ENCODE results near the gene ZFAND3. TPM values are rescaled to one million over a fixed set of nuclear protein-coding genes. Genes with fewer than 3 reads are reported as not detected.

Gene ZFAND3
- total RNA-seq, 1 donor from 2014 or later = 89.6 TPM

DNA sequence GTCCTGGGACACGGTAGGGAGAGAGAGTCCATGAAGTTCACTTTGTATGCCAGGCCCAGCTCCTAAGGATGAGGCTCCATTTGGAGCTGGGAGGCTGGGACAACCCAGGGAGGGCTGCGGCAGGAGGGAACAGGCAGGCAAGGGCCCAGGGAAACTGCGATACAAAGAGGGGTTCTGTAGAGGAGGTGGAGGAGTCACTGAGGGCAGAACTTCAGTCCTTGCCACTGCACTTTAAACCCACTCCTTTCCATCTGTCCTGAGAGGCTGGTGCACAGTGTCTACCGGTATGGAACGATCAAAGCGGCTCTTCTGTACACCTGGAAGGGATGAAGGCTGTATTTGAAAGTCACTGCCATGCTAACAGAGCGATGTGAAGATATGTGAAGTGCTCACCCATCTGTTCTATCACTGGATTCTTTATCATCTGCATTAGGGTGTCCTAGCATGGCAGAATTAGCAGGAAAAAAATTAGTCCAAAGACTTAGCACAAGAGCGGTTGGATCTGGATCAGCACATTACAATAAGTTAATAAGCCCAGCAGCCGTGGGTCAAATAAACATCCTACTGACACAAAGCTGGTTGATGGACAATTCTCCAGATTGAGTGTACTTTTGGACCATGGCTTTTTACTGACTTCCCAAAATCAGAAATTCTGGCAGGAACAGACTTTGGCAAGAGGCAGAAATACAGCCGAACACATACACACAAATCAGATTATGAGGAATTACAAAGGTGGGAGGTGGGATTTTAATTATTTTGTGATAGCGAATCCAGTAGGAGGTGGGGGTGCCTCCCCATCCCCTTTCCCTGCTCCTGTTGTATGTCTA is 20.9 kb upstream of the ZFAND3 start:
- DNase-seq (ENCODE audit: low spot score) = no peak

GRCh38 chr6:37799263-37799644 is 20.3 kb upstream of the ZFAND3 start:
- no peak for DNase-seq (ENCODE audit: low spot score)

DNA sequence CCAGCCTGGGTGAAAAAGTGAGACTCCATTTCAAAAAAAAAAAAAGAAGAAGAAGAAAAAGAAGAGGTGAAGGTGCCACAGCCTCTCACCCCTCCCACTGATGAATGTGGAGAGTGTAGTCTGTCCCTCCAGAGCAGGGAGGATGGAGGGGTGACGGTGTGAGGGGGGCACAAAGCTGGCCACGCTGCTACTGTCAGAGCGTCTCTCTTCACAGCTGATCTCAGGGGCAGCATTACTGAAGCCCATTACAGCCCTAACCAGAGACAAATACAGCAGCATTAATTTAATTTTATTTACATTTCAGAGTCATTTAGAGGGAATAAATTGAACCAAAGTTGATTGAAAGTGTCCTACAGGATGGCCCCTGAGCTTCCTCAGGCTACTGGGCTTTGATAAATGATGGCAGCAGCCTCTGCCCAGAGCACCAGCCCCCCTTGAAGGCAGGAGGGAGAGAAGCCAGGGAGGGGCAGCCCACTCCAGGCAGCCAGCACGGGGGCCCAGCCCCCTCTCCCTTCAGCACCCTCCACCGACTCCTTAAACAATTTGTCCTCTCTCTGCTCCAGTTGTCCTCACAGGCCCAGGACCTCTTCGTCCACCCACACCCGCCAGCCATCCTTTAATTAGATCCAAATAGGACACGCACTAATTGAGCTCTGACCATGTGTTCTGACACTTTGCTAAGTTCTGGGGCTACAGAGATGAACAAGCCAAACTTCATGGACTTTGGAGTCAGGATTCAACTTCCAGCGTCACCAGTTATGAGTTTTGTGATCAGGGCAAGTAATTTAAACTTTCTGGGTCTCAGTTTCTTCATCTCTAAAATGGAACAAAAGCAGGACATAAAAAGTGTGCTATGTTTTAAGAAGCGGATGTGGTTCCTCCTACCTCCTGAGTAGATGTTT is 18.6 kb upstream of the ZFAND3 start:
- DNase-seq (ENCODE audit: low spot score) = no peak

DNA sequence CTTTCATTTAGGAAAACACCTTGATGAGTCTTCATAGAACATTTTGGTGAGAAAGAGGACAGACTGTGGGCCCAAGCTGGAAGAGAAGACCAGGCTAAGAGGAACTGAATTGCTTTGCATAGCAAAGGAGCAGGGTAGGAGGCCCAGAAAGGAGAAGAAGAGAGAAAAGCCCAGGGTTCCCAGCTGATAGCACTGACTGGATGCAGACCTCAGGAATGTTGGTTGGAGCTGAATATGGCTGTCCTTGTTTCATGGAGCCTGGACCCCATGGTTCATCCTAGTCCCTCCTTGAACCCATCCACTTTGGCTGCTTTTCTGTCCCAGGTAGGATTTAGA is 18.0 kb upstream of the ZFAND3 start:
- no peak for DNase-seq (ENCODE audit: low spot score)

- no peak for DNase-seq (ENCODE audit: low spot score)
Measured at GRCh38 chr6:37802810-37803209, 16.7 kb upstream of the ZFAND3 start.

DNA sequence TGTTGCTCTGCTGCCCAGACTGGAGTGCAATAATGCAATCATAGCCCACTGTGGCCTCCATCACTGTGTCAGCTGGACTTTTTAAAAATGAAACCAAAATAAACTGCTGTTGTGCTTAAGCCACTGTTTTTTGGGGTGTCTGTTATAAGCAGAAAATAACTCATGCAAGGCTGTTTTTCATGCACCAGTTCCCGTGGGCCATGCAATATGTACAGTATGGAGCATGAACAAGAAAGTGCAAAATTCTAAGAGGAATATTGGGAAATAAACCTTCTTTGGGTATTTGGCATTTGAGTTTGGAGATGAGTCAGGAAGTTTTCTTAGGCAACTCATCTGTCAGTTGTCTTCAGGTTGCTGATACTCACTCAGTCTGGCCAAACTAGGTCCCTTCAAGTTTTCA is 14.9 kb upstream of the ZFAND3 start:
- DNase-seq (ENCODE audit: low spot score) = no peak

- DNase-seq (ENCODE audit: low spot score) = no peak
Measured at GRCh38 chr6:37806213-37806612, 13.3 kb upstream of the ZFAND3 start.

DNA sequence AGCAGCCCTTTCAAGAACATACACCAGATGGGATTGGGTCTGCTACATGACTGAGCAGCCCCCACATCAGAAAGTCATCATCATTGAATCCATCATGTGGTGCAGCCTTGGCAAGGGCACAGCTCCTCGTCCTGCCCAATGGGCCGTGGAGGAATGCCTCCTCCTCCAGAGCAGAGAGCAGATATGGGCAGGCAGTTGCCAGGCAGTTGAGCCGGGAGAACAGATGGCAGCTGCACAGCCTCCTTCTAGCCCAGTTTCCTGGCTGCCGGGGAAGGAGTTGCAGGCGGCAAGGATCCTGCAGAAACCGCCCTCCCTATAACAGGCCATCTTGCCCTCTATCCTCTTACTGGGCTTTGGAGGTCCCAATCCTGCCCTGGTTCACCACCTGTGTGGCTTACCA is 11.9 kb upstream of the ZFAND3 start:
- no peak for DNase-seq (ENCODE audit: low spot score)

DNA sequence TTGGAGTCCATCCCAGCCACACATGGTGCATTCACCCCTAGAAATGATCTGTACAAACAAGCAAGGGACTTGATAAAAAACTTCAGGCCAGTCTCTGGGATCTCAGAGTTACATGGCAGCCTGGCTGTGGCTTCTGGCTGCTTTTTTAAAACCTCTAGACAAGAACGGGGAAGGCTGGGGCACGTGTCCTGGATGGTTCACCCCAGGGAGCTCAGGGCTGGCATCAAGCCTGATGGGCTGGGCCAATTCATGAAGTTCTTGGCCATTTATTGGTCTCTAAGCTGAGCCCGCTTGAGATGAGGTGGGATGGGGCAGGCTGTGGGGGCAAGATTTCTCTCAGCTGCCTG is 10.4 kb upstream of the ZFAND3 start:
- no peak for DNase-seq (ENCODE audit: low spot score)

DNA sequence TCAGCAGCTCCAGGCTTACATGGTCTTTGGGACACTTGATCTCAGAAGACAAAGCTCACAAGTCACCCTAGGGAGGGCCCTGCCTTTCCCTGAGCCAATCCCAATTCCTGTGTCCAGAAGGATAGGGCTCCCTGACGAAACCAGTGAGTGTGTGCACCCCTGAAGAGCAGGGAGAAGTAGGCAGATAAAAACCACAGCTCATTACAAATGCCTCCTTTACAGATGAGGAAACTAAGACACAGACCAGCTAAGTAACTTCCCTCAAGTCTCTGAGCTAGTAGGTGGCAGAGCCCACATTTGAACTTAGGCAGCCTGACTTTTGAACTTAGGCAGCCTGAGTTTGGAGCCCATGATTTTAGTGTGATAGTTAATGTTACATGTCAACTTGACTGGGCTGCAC is 6.7 kb upstream of the ZFAND3 start:
- no peak for DNase-seq (ENCODE audit: low spot score)

GRCh38 chr6:37814374-37814773 is 5.2 kb upstream of the ZFAND3 start:
- DNase-seq (ENCODE audit: low spot score) = no peak

DNA sequence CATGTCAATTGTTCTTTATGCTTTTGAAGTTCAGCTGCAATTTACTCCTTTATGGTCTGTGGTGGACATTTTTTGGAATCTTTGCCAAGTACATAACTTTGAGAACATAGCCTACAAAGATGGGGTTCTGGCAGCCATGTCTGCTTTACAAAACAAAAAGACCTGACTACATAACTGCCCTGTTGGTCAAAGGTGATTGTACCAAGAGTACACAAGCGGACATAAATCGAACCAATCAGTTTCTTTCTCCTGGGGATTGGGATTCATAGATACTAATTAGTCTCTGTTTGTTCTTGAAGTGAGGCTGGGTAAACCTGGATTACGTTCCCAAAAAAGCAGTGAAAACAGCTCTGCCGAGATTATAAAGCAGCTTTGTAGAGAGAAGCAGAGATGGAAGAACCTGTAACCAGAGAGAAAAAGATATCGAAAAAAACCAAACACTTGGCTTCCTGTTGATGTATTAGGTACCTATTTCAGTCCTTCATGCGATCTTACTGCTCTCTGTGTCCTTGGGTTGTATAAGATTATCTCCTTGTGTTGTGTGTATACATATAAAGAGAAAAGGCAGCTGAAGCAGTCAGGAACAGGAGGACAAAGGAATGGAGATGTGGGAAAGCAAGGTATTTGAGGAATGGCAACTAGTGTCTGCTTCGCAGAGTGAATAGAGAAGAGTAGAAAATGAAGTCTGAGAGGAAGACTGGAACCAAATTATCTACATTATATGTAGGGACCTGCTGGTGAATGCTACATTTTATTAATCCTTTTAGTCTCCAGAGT is 2.7 kb upstream of the ZFAND3 start:
- no peak for DNase-seq (ENCODE audit: low spot score)

GRCh38 chr6:37818536-37819176 is 871 bp upstream of the ZFAND3 start:
- DNase-seq (ENCODE audit: low spot score) = peak; percentile 98

GRCh38 chr6:37819802-37820717 is 533 bp downstream of the ZFAND3 start:
- DNase-seq (ENCODE audit: low spot score) = no peak

GRCh38 chr6:37820718-37821079 is 1.2 kb downstream of the ZFAND3 start:
- DNase-seq (ENCODE audit: low spot score) = no peak

DNA sequence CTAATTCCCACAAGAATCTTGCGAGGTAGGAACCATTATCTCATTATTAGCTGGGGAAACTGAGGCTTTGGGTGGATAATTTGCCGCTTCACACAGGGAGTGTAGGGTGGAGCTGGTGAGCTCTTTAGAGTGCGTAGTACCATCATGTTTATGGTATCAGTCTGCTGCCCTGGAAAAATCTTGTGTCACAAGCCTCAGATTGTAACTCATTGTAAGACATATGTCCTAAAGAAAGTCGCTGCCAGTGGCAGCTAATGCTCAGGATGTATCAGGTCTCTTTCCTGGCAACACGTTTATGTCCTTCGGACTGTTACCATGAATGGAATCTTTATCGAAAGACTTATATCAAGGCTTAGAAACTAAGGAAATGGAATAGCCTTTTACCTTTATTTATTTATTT is 1.9 kb downstream of the ZFAND3 start:
- DNase-seq (ENCODE audit: low spot score) = no peak

DNA sequence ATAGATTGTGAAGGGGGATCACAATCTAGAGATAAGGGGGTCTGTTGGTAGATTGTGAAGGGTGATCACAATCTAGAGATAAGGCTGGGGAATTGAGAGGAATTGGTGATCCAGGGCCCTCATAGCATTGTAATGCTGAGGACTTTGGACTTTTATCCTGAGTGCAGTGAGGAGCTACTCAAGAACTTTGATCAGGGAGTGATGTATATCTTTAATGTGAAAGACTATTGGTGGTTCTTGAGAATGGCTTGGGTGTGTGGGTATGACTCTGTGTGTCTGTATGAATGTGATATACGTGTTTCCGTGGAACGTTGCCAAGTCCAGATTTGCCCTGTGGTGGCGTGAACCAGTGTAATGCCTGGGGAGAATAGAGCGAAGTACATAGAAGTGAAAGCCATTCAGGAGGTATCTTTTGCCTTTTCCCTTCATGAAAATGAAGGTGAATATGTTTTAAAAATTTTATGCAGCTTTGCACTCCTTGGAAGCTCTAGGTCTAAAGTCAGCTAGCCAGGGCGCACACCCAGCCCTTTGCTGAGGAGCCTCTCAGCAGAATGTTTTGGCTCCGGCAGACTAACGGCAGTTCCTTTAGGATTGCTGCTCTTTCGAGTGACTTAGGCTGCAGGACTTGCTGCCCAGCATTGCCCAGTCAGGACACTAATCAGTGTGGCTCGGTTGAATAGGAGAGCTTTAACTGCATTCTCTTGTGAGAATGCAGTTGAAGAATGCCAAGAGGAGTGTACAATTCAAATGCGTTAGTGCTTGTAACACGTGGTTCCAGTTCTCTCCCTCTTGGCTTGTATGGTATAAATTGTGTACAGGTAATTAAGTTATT is 3.5 kb downstream of the ZFAND3 start:
- no peak for DNase-seq (ENCODE audit: low spot score)

- no peak for DNase-seq (ENCODE audit: low spot score)
Measured at GRCh38 chr6:37824170-37824569, 4.6 kb downstream of the ZFAND3 start.

GRCh38 chr6:37826188-37826587 is 6.7 kb downstream of the ZFAND3 start:
- DNase-seq (ENCODE audit: low spot score) = no peak

GRCh38 chr6:37826993-37827392 is 7.5 kb downstream of the ZFAND3 start:
- DNase-seq (ENCODE audit: low spot score) = no peak
